Measurements from ENCODE around the gene RBCK1. TPM values are rescaled to one million over a fixed set of nuclear protein-coding genes. Genes with fewer than 3 reads are reported as not detected.
"Not testable (repeated sequence)": the region's sequence is repeated elsewhere in the genome, so short reads cannot be mapped to it uniquely, and the experiment has no call there.

The RBCK1 gene

DNA sequence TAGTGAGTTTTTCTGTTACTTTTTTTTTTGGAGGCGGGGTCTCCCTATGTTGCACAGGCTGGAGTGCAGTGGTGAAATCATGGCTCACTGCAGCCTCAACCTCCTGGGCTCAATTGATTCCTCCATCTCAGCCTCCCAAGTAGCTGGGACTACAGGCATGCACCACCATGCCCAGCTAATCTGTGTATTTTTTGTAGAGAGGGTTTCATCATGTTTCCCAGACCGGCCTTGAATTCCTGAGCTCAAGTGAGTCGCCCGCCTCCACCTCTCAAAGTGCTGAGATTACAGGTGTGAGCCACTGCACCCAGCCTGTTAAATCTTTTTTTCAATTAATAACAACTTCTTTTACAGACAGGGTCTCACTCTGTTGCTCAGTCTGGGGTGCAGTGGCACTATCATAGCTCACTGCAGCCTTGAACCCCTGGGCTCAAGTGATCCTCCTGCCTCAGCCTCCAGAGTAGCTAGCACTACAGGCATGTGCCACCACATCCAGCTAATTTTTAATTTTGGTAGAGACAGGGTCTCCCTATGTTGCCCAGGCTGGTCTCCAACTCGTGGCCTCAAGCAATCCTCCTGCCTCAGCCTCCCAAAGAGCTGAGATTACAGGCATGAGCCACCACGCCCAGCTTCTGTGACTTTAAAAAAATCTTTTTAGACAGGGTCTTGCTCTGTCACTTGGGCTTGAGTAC is 68.6 kb downstream of the RBCK1 start:
- H3K9ac ChIP-seq (ENCODE audit: low read depth, low read length); H3K9me3 ChIP-seq (replicated peaks; ENCODE audit: low read length); H3K4me3 ChIP-seq (ENCODE audit: low read length); H3K4me2 ChIP-seq (ENCODE audit: low read length); H3K27me3 ChIP-seq (ENCODE audit: control insufficient read depth, insufficient read depth, low read length): not testable (repeated sequence)
- Histone ChIP-seq H3K4me1 (ENCODE audit: control insufficient read depth, insufficient read depth, low read length) (peaks cover 26% of the 10 kb centered on the region), H3K36me3 (ENCODE audit: insufficient read depth, low read length) (peaks cover 21% of the 10 kb centered on the region)

DNA sequence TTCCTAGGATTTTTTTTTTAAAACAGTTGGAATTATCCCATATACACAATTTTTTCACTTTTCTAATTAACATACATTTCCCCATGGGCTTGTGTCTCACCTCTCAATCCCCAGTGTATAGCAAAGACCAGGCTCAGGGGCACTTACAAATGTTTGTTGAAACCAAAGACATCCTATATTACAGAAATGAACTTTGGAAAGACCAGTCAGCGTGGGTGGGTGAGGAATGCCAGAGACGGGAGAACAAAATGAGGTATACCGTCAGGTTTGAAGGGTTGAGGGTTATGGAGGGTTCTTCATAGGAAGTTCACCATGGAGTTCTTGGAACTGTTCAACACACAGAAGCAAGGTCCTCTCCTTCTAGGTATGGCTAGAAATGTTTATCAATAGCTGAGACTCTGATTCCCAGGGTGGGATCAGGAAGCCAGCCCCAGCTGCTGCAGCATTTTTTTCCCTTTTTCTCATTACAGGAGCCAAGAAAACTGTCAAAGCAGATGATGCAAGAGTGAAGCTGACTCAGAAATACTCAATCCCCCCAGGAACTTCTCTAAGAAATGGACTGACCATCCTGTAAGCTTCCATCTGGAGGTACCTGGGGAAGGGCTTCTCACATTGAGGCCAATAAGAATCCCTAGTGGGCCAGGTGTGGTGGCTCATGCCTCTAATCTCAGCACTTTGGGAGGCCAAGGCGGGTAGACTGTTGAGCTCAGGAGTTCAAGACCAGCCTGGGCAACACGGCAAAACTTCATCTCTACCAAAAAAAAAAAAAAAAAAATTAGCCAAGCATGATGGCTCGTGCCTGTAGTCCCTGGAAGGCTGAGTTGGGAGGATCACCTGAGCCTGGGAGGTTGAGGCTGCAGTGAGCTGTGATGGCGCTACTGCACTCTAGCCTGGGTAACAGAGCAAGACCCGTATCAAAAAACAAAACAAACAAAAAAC is 70.2 kb downstream of the RBCK1 start:
- peak overlapping the region; percentile 6 for H3K9ac ChIP-seq (ENCODE audit: low read depth, low read length)
- peaks cover 32% of the 10 kb centered on the region for H3K36me3 ChIP-seq (ENCODE audit: insufficient read depth, low read length)
- peak overlapping the region; percentile 4 for H3K4me2 ChIP-seq (ENCODE audit: low read length)
- peaks cover 26% of the 10 kb centered on the region for H3K4me1 ChIP-seq (ENCODE audit: control insufficient read depth, insufficient read depth, low read length)
- no peaks in the 10 kb centered on the region for H3K9me3 ChIP-seq (replicated peaks; ENCODE audit: low read length)
- H3K27me3 ChIP-seq (ENCODE audit: control insufficient read depth, insufficient read depth, low read length), result no peaks in the 10 kb centered on the region
- no peak overlapping the region for H3K4me3 ChIP-seq (ENCODE audit: low read length)

DNA sequence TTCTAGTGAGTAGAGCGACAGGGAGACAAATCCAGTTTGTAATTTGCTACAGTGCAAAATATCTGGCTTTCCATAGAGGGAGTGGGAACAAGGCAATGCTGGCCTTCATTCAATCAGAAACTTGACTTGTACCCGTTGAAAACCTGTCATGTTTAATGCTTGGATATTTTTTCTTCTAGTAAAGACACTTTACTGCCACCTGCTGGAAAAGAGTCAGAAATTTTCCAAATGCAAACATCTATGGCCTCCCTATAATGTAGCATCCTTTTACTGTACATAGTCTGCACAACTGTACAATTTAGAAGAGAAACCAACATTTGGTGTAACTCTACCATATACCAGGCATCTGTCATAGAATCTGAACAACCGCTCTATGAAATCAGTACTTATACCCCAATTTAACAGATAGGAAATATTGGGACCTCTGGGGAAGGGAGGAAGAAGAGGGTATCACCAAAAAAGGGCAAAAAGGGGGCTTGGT is 70.9 kb downstream of the RBCK1 start:
- peaks cover 38% of the 10 kb centered on the region for H3K36me3 ChIP-seq (ENCODE audit: insufficient read depth, low read length)

DNA sequence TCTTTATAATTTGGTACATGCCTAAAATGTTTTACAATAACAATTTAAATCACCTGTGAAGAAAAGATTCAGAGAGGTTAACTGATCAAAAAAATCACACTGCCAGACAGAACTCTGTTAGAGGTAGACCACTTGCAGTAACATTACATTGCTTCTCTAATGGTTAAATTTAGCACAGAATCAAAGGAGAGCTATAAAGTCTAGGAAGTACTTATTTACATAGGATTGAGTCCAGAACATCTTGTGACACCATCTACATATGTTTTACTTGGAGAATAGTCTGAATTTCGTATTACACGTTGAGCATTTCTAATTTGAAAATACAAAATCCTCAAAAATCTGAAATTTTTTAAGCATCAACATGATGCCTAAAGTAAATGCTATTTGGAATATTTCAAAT is 71.4 kb downstream of the RBCK1 start:
- Histone ChIP-seq H3K9me3 (replicated peaks; ENCODE audit: low read length) (no peaks in the 10 kb centered on the region), H3K4me3 (ENCODE audit: low read length) (no peak overlapping the region), H3K36me3 (ENCODE audit: insufficient read depth, low read length) (peaks cover 43% of the 10 kb centered on the region), H3K4me1 (ENCODE audit: control insufficient read depth, insufficient read depth, low read length) (peaks cover 32% of the 10 kb centered on the region), H3K9ac (ENCODE audit: low read depth, low read length) (peak overlapping the region; percentile 31), H3K4me2 (ENCODE audit: low read length) (peak overlapping the region; percentile 60), H3K27me3 (ENCODE audit: control insufficient read depth, insufficient read depth, low read length) (no peaks in the 10 kb centered on the region)

More for the DNA sequence above, 70.9 kb downstream of the RBCK1 start:
- Histone ChIP-seq H3K9ac (ENCODE audit: low read depth, low read length) (peak overlapping the region; percentile 31), H3K4me2 (ENCODE audit: low read length) (peak overlapping the region; percentile 60), H3K4me1 (ENCODE audit: control insufficient read depth, insufficient read depth, low read length) (peaks cover 29% of the 10 kb centered on the region), H3K4me3 (ENCODE audit: low read length) (no peak overlapping the region), H3K9me3 (replicated peaks; ENCODE audit: low read length) (no peaks in the 10 kb centered on the region), H3K27me3 (ENCODE audit: control insufficient read depth, insufficient read depth, low read length) (no peaks in the 10 kb centered on the region)

DNA sequence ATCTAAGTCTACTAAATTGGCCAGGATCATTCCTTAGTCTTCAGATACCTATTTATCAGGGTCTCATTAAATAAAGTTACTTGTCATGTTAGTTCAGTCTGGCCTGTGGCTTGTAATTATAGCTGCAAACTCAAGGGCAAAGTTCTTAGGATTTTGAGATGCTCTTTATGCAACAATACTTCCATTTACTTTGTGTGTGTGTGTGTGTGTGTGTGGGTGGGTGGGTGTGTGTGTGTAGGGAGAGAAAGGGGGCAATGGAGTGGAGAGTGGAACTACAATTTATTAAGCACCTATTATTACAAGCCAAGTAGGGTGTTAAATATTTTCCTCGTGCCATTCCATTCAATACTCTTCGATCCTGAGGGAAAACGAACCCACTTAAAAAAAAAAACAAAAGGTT is 71.9 kb downstream of the RBCK1 start:
- Histone ChIP-seq H3K9ac (ENCODE audit: low read depth, low read length) (peak overlapping the region; percentile 31), H3K4me1 (ENCODE audit: control insufficient read depth, insufficient read depth, low read length) (peaks cover 32% of the 10 kb centered on the region), H3K9me3 (replicated peaks; ENCODE audit: low read length) (no peaks in the 10 kb centered on the region), H3K27me3 (ENCODE audit: control insufficient read depth, insufficient read depth, low read length) (no peaks in the 10 kb centered on the region), H3K4me2 (ENCODE audit: low read length) (no peak overlapping the region), H3K4me3 (ENCODE audit: low read length) (no peak overlapping the region), H3K36me3 (ENCODE audit: insufficient read depth, low read length) (peaks cover 44% of the 10 kb centered on the region)

DNA sequence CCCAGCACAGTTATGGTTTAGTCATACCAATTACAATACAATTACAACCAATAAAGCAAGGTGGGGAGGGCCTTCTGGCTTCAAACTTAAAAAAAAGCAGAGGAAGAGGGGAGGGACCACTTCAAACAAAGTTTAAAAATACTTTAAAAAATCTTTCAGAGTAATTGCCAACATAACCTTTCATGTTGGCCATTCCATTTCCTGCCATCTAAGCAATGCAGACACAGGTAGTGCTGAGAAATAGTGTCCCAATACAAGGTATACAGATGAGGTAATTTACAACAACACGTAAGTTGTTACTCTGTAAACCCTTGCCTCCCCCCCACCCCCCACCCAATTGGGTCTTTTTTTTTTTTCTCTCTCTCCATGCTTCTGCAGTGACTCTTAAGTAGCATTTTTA is 73.1 kb downstream of the RBCK1 start:
- peaks cover 45% of the 10 kb centered on the region for H3K36me3 ChIP-seq (ENCODE audit: insufficient read depth, low read length)
- no peak overlapping the region for H3K4me2 ChIP-seq (ENCODE audit: low read length)
- peaks cover 32% of the 10 kb centered on the region for H3K4me1 ChIP-seq (ENCODE audit: control insufficient read depth, insufficient read depth, low read length)
- H3K27me3 ChIP-seq (ENCODE audit: control insufficient read depth, insufficient read depth, low read length), result no peaks in the 10 kb centered on the region
- H3K9ac ChIP-seq (ENCODE audit: low read depth, low read length), result no peak overlapping the region
- no peak overlapping the region for H3K4me3 ChIP-seq (ENCODE audit: low read length)
- H3K9me3 ChIP-seq (replicated peaks; ENCODE audit: low read length), result no peaks in the 10 kb centered on the region

Small RNA genes lying within 50 kb of the gene (small RNA-seq; reads per million reads assigned to genes)
- gene RF00019, result not detected
